HAP-1 (cell line): ENCODE data around the gene NUMA1.

Experiments
- DNase-seq, 2 experiments: peaks; one replicate each; pipeline ENCODE4 v3.0.0-alpha.2; 2016 to 2020; ENCODE audit warnings: low spot score in 2 of 2
- H3K27me3 ChIP-seq: fragments of 250-450 bp; sonication (Bioruptor Pico); 2 replicates; pipeline ENCODE4 v1.5.1; 2020; ENCODE audit warnings: low read depth, mild to moderate bottlenecking, moderate library complexity
- H3K36me3 ChIP-seq: fragments of 250-450 bp; sonication (Bioruptor Pico); replicated peaks from 2 replicates; pipeline ENCODE4 v1.5.1; 2020; ENCODE audit warnings: mild to moderate bottlenecking
- H3K4me1 ChIP-seq: fragments of 250-450 bp; sonication (Bioruptor Pico); 2 replicates; pipeline ENCODE4 v1.5.1; 2020; ENCODE audit warnings: mild to moderate bottlenecking
- H3K4me3 ChIP-seq: fragments of 250-450 bp; sonication (Bioruptor Pico); 2 replicates; pipeline ENCODE4 v1.5.1; 2020; ENCODE audit warnings: mild to moderate bottlenecking, moderate library complexity
- H3K9me3 ChIP-seq: fragments of 250-450 bp; sonication (Bioruptor Pico); 2 replicates; pipeline ENCODE4 v1.5.1; 2020; ENCODE audit warnings: mild to moderate bottlenecking, moderate library complexity
- in situ Hi-C: fragments of 300-500 bp; cut with MboI; formaldehyde crosslinking; loops from 3 replicates; pipeline ENCODE4 v1.14.3; 2020; ENCODE audit warnings: low sequenced_read_pairs, inconsistent platforms, mixed read lengths

NUMA1 gene

GRCh38 chr11:72112978-72113808 lies 32.9 kb upstream of the NUMA1 start:
- no peak for DNase-seq
- no peaks in the 10 kb centered on the region for H3K27me3 ChIP-seq
- H3K4me3 ChIP-seq, result peak overlapping the region; percentile 73
- peaks cover 10% of the 10 kb centered on the region for H3K4me1 ChIP-seq
- H3K36me3 ChIP-seq, result peaks cover 10% of the 10 kb centered on the region; the same call in 1 of the 2 replicates
- in situ Hi-C loops, result no loop called here
- H3K9me3 ChIP-seq, result no peaks in the 10 kb centered on the region; the same call in 1 of the 2 replicates

GRCh38 chr11:72112143-72112977 lies 32.0 kb upstream of the NUMA1 start, which contains the start of gene ANAPC15:
Gene ANAPC15, minus strand, starts transcription at chr11:72112695. Its CDS starts 1,419 bp downstream, at chr11:72111276.
- peak; percentile 98 to 99 for DNase-seq
- peak within 1 kb of the TSS; percentile 73 for H3K4me3 ChIP-seq
- in situ Hi-C loops, result no loop called here

GRCh38 chr11:72111300-72112142 lies 31.2 kb upstream of the NUMA1 start:
- in situ Hi-C loops, result no loop called here
- peaks cover 10% of the 10 kb centered on the region; the same call in 1 of the 2 replicates for H3K36me3 ChIP-seq
- peaks cover 10% of the 10 kb centered on the region for H3K4me1 ChIP-seq
- H3K4me3 ChIP-seq, result peak overlapping the region; percentile 73
- no peaks in the 10 kb centered on the region; the same call in 1 of the 2 replicates for H3K9me3 ChIP-seq
- no peak for DNase-seq
- no peaks in the 10 kb centered on the region for H3K27me3 ChIP-seq

More at GRCh38 chr11:72112143-72112977, 32.0 kb upstream of the NUMA1 start, which contains the start of gene ANAPC15:
- Histone ChIP-seq H3K4me1 (peaks cover 10% of the 10 kb centered on the region), H3K27me3 (no peaks in the 10 kb centered on the region), H3K9me3 (no peaks in the 10 kb centered on the region; the same call in 1 of the 2 replicates), H3K36me3 (peaks cover 10% of the 10 kb centered on the region; the same call in 1 of the 2 replicates)

- Histone ChIP-seq H3K4me3 (no peak within 1 kb of the TSS), H3K36me3 (peaks cover 17% of the 10 kb centered on the region), H3K27me3 (no peaks in the 10 kb centered on the region), H3K4me1 (peaks cover 10% of the 10 kb centered on the region), H3K9me3 (no peaks in the 10 kb centered on the region)
- in situ Hi-C loops, result no loop called here
- no peak for DNase-seq
Measured at GRCh38 chr11:72105888-72106287, 25.5 kb upstream of the NUMA1 start, which contains the start of gene TOMT. Gene TOMT, plus strand, starts transcription at chr11:72105924. Its CDS starts 28 bp downstream, at chr11:72105952.

GRCh38 chr11:72103754-72104167 lies 23.4 kb upstream of the NUMA1 start:
- peaks cover 22% of the 10 kb centered on the region for H3K36me3 ChIP-seq
- H3K27me3 ChIP-seq, result no peaks in the 10 kb centered on the region
- peak overlapping the region; percentile 99 for H3K4me3 ChIP-seq
- in situ Hi-C loops, result no loop called here
- peaks cover 10% of the 10 kb centered on the region for H3K4me1 ChIP-seq
- no peak for DNase-seq
- H3K9me3 ChIP-seq, result no peaks in the 10 kb centered on the region

GRCh38 chr11:72102946-72103753 lies 22.8 kb upstream of the NUMA1 start, which contains the start of gene LAMTOR1:
Gene LAMTOR1, minus strand, starts transcription at chr11:72103297. Its CDS starts 73 bp downstream, at chr11:72103224.
- peak within 1 kb of the TSS; percentile 99 for H3K4me3 ChIP-seq
- no peaks in the 10 kb centered on the region for H3K27me3 ChIP-seq
- peaks cover 10% of the 10 kb centered on the region for H3K4me1 ChIP-seq
- in situ Hi-C loops, result no loop called here
- peaks cover 28% of the 10 kb centered on the region for H3K36me3 ChIP-seq
- no peaks in the 10 kb centered on the region for H3K9me3 ChIP-seq
- peak; percentile 97 to 99 for DNase-seq

GRCh38 chr11:72102631-72102945 lies 22.2 kb upstream of the NUMA1 start:
- no peak for DNase-seq
- in situ Hi-C loops, result no loop called here

GRCh38 chr11:72102162-72102561 lies 21.8 kb upstream of the NUMA1 start:
- Histone ChIP-seq H3K27me3 (no peaks in the 10 kb centered on the region), H3K4me3 (peak overlapping the region; percentile 99), H3K36me3 (peaks cover 38% of the 10 kb centered on the region), H3K4me1 (peaks cover 10% of the 10 kb centered on the region), H3K9me3 (no peaks in the 10 kb centered on the region)
- in situ Hi-C loops, result no loop called here
- DNase-seq, result no peak

More at GRCh38 chr11:72102631-72102945, 22.2 kb upstream of the NUMA1 start:
- H3K36me3 ChIP-seq, result peaks cover 33% of the 10 kb centered on the region
- no peaks in the 10 kb centered on the region for H3K27me3 ChIP-seq
- H3K4me3 ChIP-seq, result peak overlapping the region; percentile 99
- H3K4me1 ChIP-seq, result peaks cover 10% of the 10 kb centered on the region
- no peaks in the 10 kb centered on the region for H3K9me3 ChIP-seq

- Histone ChIP-seq H3K4me3 (no peak overlapping the region), H3K36me3 (peaks cover 53% of the 10 kb centered on the region), H3K9me3 (no peaks in the 10 kb centered on the region), H3K4me1 (peaks cover 10% of the 10 kb centered on the region), H3K27me3 (no peaks in the 10 kb centered on the region)
- DNase-seq, result no peak
- in situ Hi-C loops, result no loop called here
Measured at GRCh38 chr11:72100462-72100861, 20.1 kb upstream of the NUMA1 start.

GRCh38 chr11:72100009-72100408 lies 19.7 kb upstream of the NUMA1 start:
- in situ Hi-C loops, result no loop called here
- no peak for DNase-seq
- Histone ChIP-seq H3K9me3 (no peaks in the 10 kb centered on the region), H3K27me3 (no peaks in the 10 kb centered on the region), H3K36me3 (peaks cover 53% of the 10 kb centered on the region), H3K4me3 (no peak overlapping the region), H3K4me1 (peaks cover 10% of the 10 kb centered on the region)

- H3K4me1 ChIP-seq, result peaks cover 10% of the 10 kb centered on the region
- no peak for DNase-seq
- H3K4me3 ChIP-seq, result no peak overlapping the region
- H3K9me3 ChIP-seq, result no peaks in the 10 kb centered on the region
- no peaks in the 10 kb centered on the region for H3K27me3 ChIP-seq
- H3K36me3 ChIP-seq, result peaks cover 60% of the 10 kb centered on the region
- in situ Hi-C loops, result no loop called here
Measured at GRCh38 chr11:72098741-72099140, 18.4 kb upstream of the NUMA1 start.

GRCh38 chr11:72091292-72091691 lies 10.9 kb upstream of the NUMA1 start:
- Histone ChIP-seq H3K4me1 (no peaks in the 10 kb centered on the region), H3K4me3 (no peak overlapping the region), H3K9me3 (no peaks in the 10 kb centered on the region), H3K36me3 (peaks cover 35% of the 10 kb centered on the region), H3K27me3 (no peaks in the 10 kb centered on the region)
- DNase-seq, result peak; percentile 68 to 84
- in situ Hi-C loops, result loop anchor here (5.0 kb wide), 1 partner anchor 64 kb away; no protein-coding TSS in a partner anchor
